HEK293T (cell line): Measurements from ENCODE around the gene ANKRD42.

ENCODE experiments used
- FOXK2 ChIP-seq: fragments of 450-650 bp; IDR thresholded peaks from 2 replicates; pipeline ENCODE4 v1.6.1; 2016; ENCODE audit warnings: mild to moderate bottlenecking
- FOXM1 ChIP-seq: fragments of 450-650 bp; IDR thresholded peaks from 2 replicates; pipeline ENCODE4 v1.6.1; 2017; ENCODE audit warnings: mild to moderate bottlenecking, borderline replicate concordance
- L3MBTL2 ChIP-seq: fragments of 450-650 bp; conservative IDR thresholded peaks from 2 replicates; pipeline ENCODE4 v1.6.1; 2016; ENCODE audit warnings: mild to moderate bottlenecking
- NFRKB ChIP-seq: fragments of 450-650 bp; IDR thresholded peaks from 2 replicates; pipeline ENCODE4 v1.6.1; 2016; ENCODE audit warnings: mild to moderate bottlenecking, moderate library complexity
- SP1 ChIP-seq: fragments of 450-650 bp; IDR thresholded peaks from 2 replicates; pipeline ENCODE4 v1.6.1; 2017
- SUZ12 ChIP-seq: fragments of 450-650 bp; IDR thresholded peaks from 2 replicates; pipeline ENCODE4 v1.6.1; 2016; ENCODE audit warnings: mild to moderate bottlenecking
- TARDBP ChIP-seq: fragments of 450-650 bp; IDR thresholded peaks from 2 replicates; pipeline ENCODE4 v1.6.1; 2016

DNA sequence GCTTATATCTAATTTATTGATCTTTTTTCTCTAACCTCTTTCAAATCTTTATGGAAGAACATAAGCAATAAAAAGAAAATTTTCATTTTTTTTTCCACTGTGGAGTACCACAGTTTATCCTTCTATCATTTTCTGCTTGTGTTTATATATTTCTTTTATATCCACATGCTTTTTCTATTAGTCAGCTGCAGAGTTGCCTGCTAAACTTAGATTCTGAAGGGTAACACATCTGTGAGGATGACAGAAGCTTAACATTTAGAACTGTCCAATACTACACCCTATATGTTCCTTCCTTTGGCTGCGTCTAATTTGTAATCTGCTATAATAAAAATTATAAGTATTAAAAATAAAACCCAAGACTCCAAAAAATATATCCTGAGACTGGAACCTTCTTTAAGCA lies 71.8 kb downstream of the ANKRD42 start:
- TF ChIP-seq FOXK2 (no peak), NFRKB (no peak), L3MBTL2 (no peak), SP1 (no peak), TARDBP (no peak), FOXM1 (no peak), SUZ12 (no peak)
